Ureter (tissue), 1 donor: ENCODE measurements around the gene CNPY1. TPM values are rescaled to one million over a fixed set of nuclear protein-coding genes. Genes with fewer than 3 reads are reported as not detected.

ENCODE experiments used
- DNase-seq: peaks from one replicate; pipeline ENCODE4 v3.0.0-alpha.2; 2020; ENCODE audit warnings: low spot score
- total RNA-seq: library from RNA; stranded (reverse); gene quantifications from one replicate; pipeline ENCODE4 v1.2.4, GENCODE V29; 2023
- donor health status: DM: yes; HTN: yes; CAD: no.

Gene CNPY1
- total RNA-seq, 1 donor from 2014 or later, result not detected

DNA sequence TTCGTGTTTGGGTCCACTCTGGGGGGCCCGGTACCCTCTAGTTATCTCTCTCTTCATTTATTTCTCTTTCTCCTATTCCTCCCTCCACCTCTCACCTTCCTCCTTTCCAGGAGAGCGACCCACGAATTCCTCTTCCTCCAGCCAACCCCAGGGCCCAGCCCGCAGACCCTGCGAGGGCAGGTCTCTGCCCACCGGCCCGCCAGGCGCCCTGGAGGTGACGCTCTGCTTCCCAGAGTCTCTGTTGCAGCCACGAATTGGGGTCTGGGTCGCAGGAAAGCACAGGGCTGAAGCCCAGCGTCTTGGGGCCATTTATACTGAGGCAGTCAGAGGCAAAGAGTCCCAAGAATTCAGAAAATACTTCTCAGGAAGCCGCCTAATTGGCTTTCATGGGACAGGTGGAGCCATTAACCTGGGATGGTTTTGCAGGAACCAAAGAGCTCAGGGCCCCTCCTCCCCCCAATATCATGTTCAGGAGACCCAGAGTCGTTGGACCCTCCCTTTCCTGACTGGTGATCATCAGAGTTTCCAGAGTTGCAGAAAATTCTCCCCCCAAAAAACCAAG lies 91.1 kb downstream of the CNPY1 start:
- DNase-seq, result no peak

DNA sequence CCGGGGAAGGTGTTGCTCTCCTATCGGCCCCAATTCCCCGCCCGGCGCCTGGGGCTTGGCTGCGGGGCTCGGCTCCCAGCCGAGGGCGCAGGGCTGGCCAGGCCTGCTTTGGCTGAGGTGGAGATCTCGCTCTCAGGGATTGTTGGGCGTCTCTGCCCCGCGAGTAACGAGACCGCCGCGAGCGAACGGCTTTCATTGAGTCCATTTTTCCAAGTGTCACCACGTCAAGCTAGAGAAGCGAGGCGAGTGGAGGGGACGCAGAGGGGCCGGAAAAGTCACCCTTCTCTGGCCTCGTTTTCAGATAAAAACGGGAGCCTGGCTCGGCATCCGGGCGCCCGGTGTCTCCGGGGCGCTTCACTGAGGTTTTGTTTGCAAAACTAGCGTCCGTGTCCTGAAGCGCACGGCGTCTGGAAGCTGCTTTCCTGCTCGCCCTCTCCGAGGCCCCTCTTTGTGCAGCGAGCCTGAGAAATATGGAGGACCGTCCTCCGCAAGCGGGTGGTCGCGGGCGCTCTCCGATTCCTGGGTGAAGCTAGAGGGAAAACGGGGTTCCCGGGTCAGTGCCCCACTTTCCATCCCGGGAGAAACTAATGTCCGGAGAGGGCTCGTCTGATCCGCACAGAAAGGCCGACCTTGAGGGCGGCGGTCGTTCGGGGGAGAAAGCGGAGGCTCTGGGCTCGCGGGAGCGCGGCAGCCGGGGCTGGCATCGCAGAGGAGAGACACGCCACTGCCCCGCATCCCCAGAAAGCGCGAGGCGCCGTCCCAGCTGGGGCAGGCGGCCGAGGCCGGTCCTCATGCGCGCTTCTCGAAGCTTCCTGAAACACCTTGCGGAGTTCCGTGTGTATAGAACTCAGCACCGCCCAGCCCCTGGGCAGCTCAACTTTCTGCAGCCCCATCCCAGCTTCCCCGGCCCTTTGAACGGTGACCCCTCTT lies 91.9 kb downstream of the CNPY1 start:
- DNase-seq, result no peak

DNA sequence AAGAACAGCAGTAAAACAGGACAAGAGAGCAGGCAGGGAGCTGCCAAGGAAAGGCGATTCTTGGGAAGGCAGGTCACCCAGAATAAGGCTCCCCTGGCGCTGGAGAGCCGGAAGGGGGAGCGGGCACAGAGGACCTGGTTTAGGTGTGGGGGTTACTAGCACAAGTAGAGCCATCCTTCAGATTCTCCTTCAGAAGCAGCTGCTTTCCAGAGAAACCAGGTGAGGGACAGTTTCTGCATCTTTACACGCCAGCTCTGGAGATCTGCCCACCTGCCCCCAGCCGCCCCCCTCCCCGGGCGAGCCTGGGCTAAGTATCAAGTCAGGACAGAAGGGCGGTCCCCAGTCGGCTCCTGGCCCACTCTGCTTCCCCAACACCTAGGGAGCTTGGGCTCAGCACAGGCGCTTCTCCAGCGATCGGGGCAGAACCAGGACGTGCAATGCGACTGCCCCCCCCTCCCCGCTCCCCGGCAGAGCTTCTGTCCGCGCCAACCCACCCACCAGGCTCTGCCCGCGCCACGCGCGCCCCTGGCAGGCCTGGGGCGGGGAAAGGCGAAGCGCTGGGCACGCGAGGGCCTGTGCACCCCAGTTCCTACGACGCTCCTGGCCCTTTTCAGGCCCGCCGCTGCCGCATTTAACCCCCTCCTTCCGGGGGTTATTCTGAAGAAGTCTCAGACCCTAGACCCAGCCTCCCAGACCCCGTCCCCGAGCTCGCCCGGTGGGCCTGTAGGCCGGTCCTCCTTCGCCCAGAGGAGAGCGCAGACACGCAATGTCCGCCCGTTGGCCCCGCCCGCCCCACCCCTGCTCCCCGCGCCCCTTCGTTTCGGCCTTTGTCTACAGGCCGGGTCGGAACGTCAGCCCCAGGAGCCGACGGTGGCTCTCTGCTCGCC lies 92.8 kb downstream of the CNPY1 start:
- no peak for DNase-seq

DNA sequence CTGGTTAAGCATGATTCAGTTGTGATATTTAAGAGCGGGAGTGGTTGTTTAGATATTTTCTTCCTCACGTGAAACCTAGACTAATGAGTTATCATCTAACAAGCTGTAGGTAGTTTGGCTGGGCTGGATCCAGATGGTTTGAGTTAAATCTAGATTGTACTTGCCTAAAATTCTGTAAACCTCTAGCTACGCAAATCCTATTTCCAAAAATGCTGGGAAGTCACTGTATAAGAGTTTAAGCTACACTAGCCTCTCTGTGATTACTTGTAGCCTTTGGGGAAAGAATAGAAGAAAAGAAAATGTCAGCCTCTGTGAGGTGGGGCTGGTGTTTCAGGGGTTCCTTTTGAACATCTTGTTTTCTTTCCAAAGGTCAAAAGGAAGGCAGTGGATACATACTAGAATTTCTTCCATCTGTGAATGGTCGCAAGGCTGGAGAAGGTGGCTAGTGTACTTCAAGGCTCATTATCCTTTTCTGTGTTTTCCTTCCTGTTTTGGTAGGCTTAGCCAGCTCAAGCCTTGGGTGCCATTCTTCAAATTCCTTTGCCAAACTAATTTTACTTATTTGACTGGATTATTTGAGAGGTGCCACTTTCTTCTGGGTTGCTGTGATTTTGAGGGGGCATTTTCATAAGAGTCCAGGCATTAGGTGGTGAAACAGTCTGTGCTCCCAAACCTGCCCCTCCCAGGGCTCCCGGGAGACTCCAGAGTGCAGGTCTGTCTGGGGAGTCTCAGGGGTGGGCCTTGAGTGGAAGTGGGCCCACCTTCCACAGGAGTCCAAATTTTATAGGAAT lies 93.7 kb downstream of the CNPY1 start:
- DNase-seq, result no peak

DNA sequence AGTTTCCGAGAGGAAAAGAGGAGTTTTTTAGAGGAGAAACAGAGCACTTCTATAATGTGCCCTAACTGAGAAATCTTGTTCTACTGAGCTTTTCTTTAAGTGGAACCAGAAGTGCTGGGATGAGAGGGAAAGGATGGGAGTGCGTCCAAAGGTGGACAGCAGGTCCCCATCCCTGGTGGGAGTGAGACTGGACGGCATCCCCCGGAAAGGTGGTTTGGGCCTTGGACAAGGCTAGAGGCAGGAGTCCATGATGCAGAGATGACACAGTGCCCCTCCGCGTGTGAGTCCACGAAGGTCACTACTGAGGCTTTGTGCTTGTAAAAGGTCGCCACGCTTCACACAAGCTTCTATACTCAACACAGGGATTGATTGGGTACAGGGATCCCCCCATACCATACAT lies 94.5 kb downstream of the CNPY1 start:
- no peak for DNase-seq

Other genes starting within 250 kb of the CNPY1 start
- 41.6 TPM for gene INSIG1, start 248.7 kb downstream of the CNPY1 start, total RNA-seq
- gene EN2, start 88.4 kb downstream of the CNPY1 start, total RNA-seq, result not detected
- 70.8 TPM for gene RBM33, start 98.1 kb upstream of the CNPY1 start, total RNA-seq